KOPT-K1 (cell line): Measurements from ENCODE around the gene OAS1.
"Not testable (repeated sequence)": the region's sequence is repeated elsewhere in the genome, so short reads cannot be mapped to it uniquely, and the experiment has no call there.

ENCODE experiments used
- H3K27ac ChIP-seq: fragments of 200-600 bp; sonication (generic); 2 replicates; pipeline ENCODE4 v1.5.1; 2016; ENCODE audit warnings: antibody characterized with exemption, mild to moderate bottlenecking, low read depth, low read length; ENCODE audit not compliant: poor library complexity, severe bottlenecking
- H3K36me3 ChIP-seq: fragments of 200-600 bp; sonication (generic); 2 replicates; pipeline ENCODE4 v1.5.1; 2017; ENCODE audit warnings: antibody characterized with exemption, mild to moderate bottlenecking, low read length, moderate library complexity; ENCODE audit not compliant: insufficient read depth
- H3K9me3 ChIP-seq: fragments of 200-600 bp; sonication (generic); 2 replicates; pipeline ENCODE4 v1.5.1; 2017; ENCODE audit warnings: antibody characterized with exemption, low read length, mild to moderate bottlenecking; ENCODE audit not compliant: insufficient read depth, poor library complexity, severe bottlenecking

Gene OAS1

DNA sequence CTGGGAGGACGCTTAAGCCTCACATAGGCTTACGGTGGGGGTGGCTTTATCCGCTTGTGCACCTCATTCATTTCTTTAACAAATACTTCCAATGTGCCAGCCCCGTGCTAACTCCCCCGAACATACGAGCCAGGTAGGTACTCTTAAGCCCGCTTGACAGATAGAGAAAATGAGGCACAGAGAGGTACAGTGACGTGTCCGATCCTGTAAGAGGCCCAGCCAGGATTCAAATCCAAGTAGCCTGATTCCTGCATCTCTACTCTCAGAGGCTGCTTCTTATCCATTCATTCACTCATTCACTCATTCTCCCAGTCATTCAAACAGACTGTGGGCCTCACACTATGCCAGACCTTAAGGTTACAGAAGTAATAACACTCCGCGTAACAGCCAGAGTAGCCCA is 32.0 kb downstream of the OAS1 start:
- H3K27ac ChIP-seq = peak overlapping the region; percentile 59
- H3K36me3 ChIP-seq = peaks cover 15% of the 10 kb centered on the region; the same call in 1 of the 2 replicates

GRCh38 chr12:112939761-112940381 is 33.1 kb downstream of the OAS1 start:
- H3K9me3 ChIP-seq = no peaks in the 10 kb centered on the region
- H3K36me3 ChIP-seq = peaks cover 25% of the 10 kb centered on the region; the same call in 1 of the 2 replicates
- peak overlapping the region; percentile 42 for H3K27ac ChIP-seq

More for the DNA sequence above, 32.0 kb downstream of the OAS1 start:
- H3K9me3 ChIP-seq = no peaks in the 10 kb centered on the region

GRCh38 chr12:112941528-112942335 is 35.0 kb downstream of the OAS1 start:
- Histone ChIP-seq H3K36me3 (peaks cover 37% of the 10 kb centered on the region), H3K27ac (no peak overlapping the region), H3K9me3 (no peaks in the 10 kb centered on the region)

- Histone ChIP-seq H3K36me3 (peaks cover 45% of the 10 kb centered on the region), H3K9me3 (no peaks in the 10 kb centered on the region), H3K27ac (no peak overlapping the region)
Observed at GRCh38 chr12:112942572-112942971, 35.8 kb downstream of the OAS1 start.

DNA sequence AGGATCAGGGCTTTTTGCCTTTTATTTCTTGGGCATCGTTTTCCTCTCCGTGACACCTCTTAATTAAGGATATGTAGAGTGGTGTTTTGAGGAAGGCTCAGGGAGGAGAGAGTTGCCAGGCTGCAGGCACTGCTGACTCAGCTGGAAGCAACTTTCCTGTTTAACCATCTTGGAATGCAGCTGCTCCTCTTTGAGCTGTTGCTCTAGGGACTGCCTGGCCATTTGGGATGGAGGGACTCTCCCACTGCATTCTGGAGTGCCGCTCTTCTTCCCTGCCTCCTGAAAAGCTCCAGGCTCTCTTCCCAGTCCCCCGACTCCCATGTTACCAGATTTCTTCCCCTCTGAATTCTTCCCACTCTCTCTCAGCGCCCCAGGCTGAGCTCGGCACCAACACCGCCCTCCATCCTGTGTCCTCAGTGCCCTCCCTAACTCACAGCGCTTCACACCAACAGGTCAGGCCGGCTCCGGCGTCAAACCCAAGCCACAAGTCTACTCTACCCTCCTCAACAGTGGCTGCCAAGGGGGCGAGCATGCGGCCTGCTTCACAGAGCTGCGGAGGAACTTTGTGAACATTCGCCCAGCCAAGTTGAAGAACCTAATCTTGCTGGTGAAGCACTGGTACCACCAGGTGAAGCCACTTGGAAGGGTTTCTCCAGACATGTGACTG is 37.4 kb downstream of the OAS1 start:
- Histone ChIP-seq H3K9me3 (no peaks in the 10 kb centered on the region), H3K36me3 (peaks cover 61% of the 10 kb centered on the region), H3K27ac (no peak overlapping the region)

DNA sequence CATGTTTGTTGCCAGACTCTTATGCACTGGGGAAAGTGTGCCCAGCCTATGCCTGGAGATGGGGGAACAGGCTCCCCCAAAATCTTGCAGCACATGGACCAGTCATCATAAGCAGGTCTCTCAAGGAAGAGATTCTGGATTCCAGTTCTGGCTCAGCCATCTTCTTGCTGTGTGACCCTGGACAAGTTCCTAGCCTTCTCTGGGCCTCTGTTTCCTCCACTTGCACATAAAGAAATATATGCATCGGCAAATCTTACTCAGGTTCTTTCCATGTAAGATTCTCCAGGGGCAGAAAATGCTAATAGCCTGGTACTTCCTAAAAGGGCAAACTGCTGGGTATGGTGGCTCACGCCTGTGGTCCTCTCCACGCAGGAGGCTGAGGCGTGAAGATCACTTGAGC is 38.8 kb downstream of the OAS1 start:
- Histone ChIP-seq H3K9me3 (no peaks in the 10 kb centered on the region), H3K27ac (no peak overlapping the region), H3K36me3 (peaks cover 73% of the 10 kb centered on the region)

DNA sequence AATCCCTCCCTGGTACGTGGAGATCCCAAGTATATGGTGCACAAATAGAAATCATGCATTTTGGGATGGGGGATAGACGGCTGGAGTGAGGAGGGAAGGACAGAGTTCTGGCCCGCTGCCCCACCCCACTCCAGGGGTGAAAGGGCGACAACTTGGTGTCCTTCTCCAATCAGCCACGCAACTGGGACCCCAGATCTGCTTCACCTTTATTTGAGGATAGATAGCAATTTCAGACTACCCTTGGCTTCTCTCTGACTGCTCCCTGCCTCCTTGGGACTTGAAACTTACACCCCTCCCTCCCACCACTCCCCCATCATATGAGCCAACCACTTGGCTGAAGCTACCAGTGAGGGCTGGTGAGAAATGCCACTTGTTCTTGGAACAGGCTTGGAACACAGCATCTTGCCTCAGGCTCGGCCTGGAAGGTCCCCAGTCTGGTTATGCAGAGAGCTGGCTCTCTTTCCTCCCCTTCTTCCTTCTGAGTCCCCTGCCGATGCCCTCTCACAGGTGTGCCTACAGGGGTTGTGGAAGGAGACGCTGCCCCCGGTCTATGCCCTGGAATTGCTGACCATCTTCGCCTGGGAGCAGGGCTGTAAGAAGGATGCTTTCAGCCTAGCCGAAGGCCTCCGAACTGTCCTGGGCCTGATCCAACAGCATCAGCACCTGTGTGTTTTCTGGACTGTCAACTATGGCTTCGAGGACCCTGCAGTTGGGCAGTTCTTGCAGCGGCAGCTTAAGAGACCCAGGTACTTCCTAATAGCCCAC is 39.7 kb downstream of the OAS1 start:
- Histone ChIP-seq H3K36me3 (peaks cover 75% of the 10 kb centered on the region), H3K27ac (no peak overlapping the region), H3K9me3 (no peaks in the 10 kb centered on the region)

DNA sequence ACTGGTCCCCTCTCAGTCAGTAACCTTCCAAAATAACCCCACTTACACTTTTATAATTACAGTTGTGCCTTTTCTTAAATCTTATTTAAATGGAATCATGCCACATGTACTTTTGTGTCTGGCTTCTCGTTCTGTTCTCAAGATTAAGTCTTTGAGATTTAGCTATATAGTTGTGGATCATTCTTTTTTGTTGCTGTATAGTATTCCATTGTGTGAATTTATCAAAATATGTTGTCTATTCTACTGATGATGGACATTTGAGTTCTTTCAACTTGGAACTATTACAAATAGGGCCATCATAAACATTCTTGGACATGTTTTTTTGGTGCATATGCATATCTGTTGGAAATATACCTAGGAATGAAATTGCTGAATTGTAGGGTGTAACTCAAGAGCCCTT is 40.6 kb downstream of the OAS1 start:
- Histone ChIP-seq H3K36me3 (peaks cover 66% of the 10 kb centered on the region), H3K9me3 (no peaks in the 10 kb centered on the region)

GRCh38 chr12:112947761-112948160 is 41.0 kb downstream of the OAS1 start:
- Histone ChIP-seq H3K27ac (no peak overlapping the region), H3K9me3 (no peaks in the 10 kb centered on the region), H3K36me3 (peaks cover 66% of the 10 kb centered on the region)

More for the DNA sequence above, 40.6 kb downstream of the OAS1 start:
- no peak overlapping the region for H3K27ac ChIP-seq

GRCh38 chr12:112948806-112949205 is 42.0 kb downstream of the OAS1 start:
- H3K36me3 ChIP-seq = peaks cover 61% of the 10 kb centered on the region
- no peak overlapping the region for H3K27ac ChIP-seq
- no peaks in the 10 kb centered on the region for H3K9me3 ChIP-seq

GRCh38 chr12:112950701-112951100 is 43.9 kb downstream of the OAS1 start:
- no peaks in the 10 kb centered on the region for H3K9me3 ChIP-seq
- H3K27ac ChIP-seq = no peak overlapping the region
- peaks cover 44% of the 10 kb centered on the region for H3K36me3 ChIP-seq

DNA sequence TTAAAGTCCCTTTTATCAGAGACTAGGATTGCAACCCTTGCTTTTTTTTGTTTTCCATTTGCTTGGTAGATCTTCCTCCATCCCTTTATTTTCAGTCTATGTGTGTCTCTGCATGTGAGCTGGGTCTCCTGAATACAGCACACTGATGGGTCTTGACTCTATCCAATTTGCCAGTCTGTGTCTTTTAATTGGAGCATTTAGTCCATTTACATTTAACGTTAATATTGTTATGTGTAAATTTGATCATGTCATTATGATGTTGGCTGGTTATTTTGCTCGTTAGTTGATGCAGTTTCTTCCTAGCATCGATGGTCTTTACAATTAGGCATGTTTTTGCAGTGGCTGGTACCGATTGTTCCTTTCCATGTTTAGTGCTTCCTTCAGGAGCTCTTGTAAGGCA is 50.4 kb downstream of the OAS1 start:
- H3K27ac ChIP-seq = not testable (repeated sequence)
- H3K36me3 ChIP-seq = peaks cover 14% of the 10 kb centered on the region

DNA sequence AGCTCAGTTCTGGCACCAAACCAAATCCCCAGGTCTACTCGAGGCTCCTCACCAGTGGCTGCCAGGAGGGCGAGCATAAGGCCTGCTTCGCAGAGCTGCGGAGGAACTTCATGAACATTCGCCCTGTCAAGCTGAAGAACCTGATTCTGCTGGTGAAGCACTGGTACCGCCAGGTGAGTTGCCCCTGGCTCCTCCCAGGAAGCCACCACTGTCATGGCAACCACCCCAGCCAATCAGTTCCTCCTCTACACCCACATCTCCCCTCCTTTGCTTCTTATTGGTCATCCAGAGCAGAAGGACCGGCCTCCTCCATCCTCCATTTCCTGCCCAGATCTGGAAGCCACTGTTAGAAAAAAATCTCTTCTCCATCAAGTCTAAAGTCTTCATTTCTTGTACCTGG is 54.3 kb downstream of the OAS1 start:
- Histone ChIP-seq H3K9me3 (no peaks in the 10 kb centered on the region), H3K36me3 (peaks cover 53% of the 10 kb centered on the region), H3K27ac (no peak overlapping the region)

More for the DNA sequence above, 50.4 kb downstream of the OAS1 start:
- not testable (repeated sequence) for H3K9me3 ChIP-seq

DNA sequence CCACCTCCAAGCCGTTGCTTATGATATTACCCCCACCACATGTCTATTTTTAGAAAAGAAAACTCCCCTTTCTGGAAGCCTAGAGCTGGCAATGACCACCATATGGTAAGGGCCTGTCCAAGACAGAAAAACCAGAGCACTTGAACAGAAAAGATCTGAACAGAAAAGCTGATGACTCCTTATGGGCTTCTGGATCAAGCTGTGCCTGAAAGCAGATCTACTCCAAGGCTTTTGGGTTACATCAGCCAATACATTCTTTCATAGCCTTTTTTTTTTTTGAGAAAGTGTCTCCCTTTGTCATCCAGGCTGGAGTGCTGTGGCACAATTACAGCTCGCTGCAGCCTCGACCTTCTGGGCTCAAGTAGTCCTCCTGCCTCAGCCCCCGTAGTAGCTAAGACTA is 54.8 kb downstream of the OAS1 start:
- Histone ChIP-seq H3K36me3 (peaks cover 58% of the 10 kb centered on the region), H3K27ac (no peak overlapping the region)

GRCh38 chr12:112962561-112962960 is 55.8 kb downstream of the OAS1 start:
- no peaks in the 10 kb centered on the region for H3K9me3 ChIP-seq
- H3K36me3 ChIP-seq = peaks cover 68% of the 10 kb centered on the region
- no peak overlapping the region for H3K27ac ChIP-seq

More for the DNA sequence above, 54.8 kb downstream of the OAS1 start:
- no peaks in the 10 kb centered on the region for H3K9me3 ChIP-seq
